ENCODE data around the gene TNFRSF11A. TPM values are rescaled to one million over a fixed set of nuclear protein-coding genes. Genes with fewer than 3 reads are reported as not detected.

Gene TNFRSF11A
- total RNA-seq, 2 donors from 2014 or later, result 4.9 to 14.2 TPM

- Histone ChIP-seq H3K4me3 (no peak overlapping the region), H3K9me3 (no peaks in the 10 kb centered on the region), H3K36me3 (no peaks in the 10 kb centered on the region), H3K27ac (no peak overlapping the region), H3K4me1 (ENCODE audit: control insufficient read depth in 1 of 2, low read depth in 2 of 2) (peaks cover 13 to 15% of the 10 kb centered on the region in 2 donors), H3K27me3 (replicated peaks; ENCODE audit: insufficient read depth) (no peaks in the 10 kb centered on the region)
- DNase-seq (ENCODE audit: low spot score), result no peak
- ATAC-seq (ENCODE audit: insufficient number of reproducible peaks, low FRiP score, low read depth), result no peak
- TF ChIP-seq, protein P1, sequence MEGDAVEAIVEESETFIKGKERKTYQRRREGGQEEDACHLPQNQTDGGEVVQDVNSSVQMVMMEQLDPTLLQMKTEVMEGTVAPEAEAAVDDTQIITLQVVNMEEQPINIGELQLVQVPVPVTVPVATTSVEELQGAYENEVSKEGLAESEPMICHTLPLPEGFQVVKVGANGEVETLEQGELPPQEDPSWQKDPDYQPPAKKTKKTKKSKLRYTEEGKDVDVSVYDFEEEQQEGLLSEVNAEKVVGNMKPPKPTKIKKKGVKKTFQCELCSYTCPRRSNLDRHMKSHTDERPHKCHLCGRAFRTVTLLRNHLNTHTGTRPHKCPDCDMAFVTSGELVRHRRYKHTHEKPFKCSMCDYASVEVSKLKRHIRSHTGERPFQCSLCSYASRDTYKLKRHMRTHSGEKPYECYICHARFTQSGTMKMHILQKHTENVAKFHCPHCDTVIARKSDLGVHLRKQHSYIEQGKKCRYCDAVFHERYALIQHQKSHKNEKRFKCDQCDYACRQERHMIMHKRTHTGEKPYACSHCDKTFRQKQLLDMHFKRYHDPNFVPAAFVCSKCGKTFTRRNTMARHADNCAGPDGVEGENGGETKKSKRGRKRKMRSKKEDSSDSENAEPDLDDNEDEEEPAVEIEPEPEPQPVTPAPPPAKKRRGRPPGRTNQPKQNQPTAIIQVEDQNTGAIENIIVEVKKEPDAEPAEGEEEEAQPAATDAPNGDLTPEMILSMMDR (IDR thresholded peaks at IDR 0.05), result no peak
Measured at GRCh38 chr18:62418258-62418657, 93.1 kb downstream of the TNFRSF11A start.

GRCh38 chr18:62420151-62420512 lies 95.0 kb downstream of the TNFRSF11A start:
- ATAC-seq (ENCODE audit: insufficient number of reproducible peaks, low FRiP score, low read depth) (peak; percentile 61), DNase-seq (ENCODE audit: low spot score) (no peak)
- Histone ChIP-seq H3K4me3 (peak overlapping the region; percentile 41), H3K9me3 (no peaks in the 10 kb centered on the region), H3K36me3 (no peaks in the 10 kb centered on the region), H3K27ac (peak overlapping the region in 1 of 2 donors; percentile 55), H3K27me3 (replicated peaks; ENCODE audit: insufficient read depth) (no peaks in the 10 kb centered on the region), H3K4me1 (ENCODE audit: control insufficient read depth in 1 of 2, low read depth in 2 of 2) (peaks cover 16 to 20% of the 10 kb centered on the region in 2 donors)
- TF ChIP-seq, protein P1 (IDR thresholded peaks at IDR 0.05), result no peak

DNA sequence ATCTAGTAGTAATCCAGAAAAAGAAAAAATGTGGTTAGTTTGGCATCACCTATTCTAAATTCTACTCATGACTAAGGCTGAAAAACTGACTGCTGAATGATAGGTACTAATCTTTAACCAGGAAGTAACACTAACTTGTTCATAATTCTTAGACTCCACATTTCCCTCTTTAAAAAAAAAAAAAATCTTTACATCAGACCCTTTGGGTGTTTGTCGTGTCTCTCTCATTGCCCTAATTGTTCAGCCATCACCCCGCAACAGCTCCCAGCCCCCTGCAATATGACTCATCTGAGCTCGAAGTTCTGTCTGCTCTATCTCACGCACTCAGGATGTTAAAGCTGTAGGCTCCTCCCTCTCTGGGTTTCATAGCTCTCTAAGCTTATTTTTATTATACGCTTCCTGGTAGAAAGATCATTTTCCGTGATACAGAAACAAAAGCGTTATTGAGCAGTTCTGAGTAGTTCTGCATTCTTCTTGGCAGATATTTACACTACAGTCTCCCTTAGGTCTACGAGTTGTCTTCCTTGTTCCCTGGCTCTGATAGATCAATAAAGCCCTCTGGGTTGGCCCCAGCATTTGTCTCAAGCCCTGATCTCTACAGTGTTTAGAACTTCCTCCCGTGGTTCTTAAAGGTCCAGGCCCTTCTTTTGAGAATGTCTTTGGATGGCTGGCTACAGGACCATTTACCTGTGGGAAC lies 95.6 kb downstream of the TNFRSF11A start:
- Histone ChIP-seq H3K4me3 (peak overlapping the region; percentile 41), H3K27ac (peak overlapping the region; percentile 24 to 55)
- TF ChIP-seq, protein P1 (IDR thresholded peaks at IDR 0.05), result no peak

GRCh38 chr18:62425465-62426190 lies 100.5 kb downstream of the TNFRSF11A start:
- no peaks in the 10 kb centered on the region for H3K27me3 ChIP-seq (replicated peaks; ENCODE audit: insufficient read depth)
- peaks cover 14 to 22% of the 10 kb centered on the region in 2 donors for H3K4me1 ChIP-seq (ENCODE audit: control insufficient read depth in 1 of 2, low read depth in 2 of 2)
- TF ChIP-seq, protein P1 (IDR thresholded peaks at IDR 0.05), result peak; percentile 77
- DNase-seq (ENCODE audit: low spot score) (peak; percentile 52), ATAC-seq (ENCODE audit: insufficient number of reproducible peaks, low FRiP score, low read depth) (peak; percentile 85)
- peak overlapping the region; percentile 73 for H3K4me3 ChIP-seq
- peak overlapping the region; percentile 80 to 90 for H3K27ac ChIP-seq
- no peaks in the 10 kb centered on the region for H3K9me3 ChIP-seq
- no peaks in the 10 kb centered on the region for H3K36me3 ChIP-seq

More for the DNA sequence above, 95.6 kb downstream of the TNFRSF11A start:
- Histone ChIP-seq H3K9me3 (no peaks in the 10 kb centered on the region), H3K4me1 (ENCODE audit: control insufficient read depth in 1 of 2, low read depth in 2 of 2) (peaks cover 18 to 23% of the 10 kb centered on the region in 2 donors), H3K36me3 (no peaks in the 10 kb centered on the region), H3K27me3 (replicated peaks; ENCODE audit: insufficient read depth) (no peaks in the 10 kb centered on the region)
- ATAC-seq (ENCODE audit: insufficient number of reproducible peaks, low FRiP score, low read depth) (peak; percentile 66), DNase-seq (ENCODE audit: low spot score) (no peak)

DNA sequence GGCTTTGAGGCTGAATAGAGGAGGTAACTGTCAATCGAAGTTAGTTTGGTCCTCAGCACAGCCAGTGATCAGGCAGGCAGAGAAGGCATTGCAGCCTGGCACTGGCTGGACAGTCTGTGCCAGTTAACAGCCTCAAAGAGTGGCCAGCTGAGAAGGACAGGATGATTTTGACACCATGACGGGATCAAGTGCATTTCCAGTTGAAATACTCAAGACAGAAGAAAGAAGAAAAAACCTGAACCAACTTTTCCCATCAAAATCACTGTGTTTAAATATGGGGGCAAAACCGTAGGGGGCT lies 101.0 kb downstream of the TNFRSF11A start:
- Histone ChIP-seq H3K9me3 (no peaks in the 10 kb centered on the region), H3K4me1 (ENCODE audit: control insufficient read depth in 1 of 2, low read depth in 2 of 2) (peaks cover 13 to 17% of the 10 kb centered on the region in 2 donors), H3K27ac (peak overlapping the region; percentile 80 to 90), H3K36me3 (no peaks in the 10 kb centered on the region), H3K4me3 (no peak overlapping the region), H3K27me3 (replicated peaks; ENCODE audit: insufficient read depth) (no peaks in the 10 kb centered on the region)
- ATAC-seq (ENCODE audit: insufficient number of reproducible peaks, low FRiP score, low read depth), result no peak
- TF ChIP-seq, protein P1 (IDR thresholded peaks at IDR 0.05), result no peak
- DNase-seq (ENCODE audit: low spot score), result no peak
